Stimulated activated CD8-positive, alpha-beta memory T cell treated with anti-CD3 and anti-CD28 coated beads, Interleukin-15, amount 100 ng/mL, for 48 hours (primary cell): ENCODE data around the gene ABCD2.
"Not testable (repeated sequence)": the region's sequence is repeated elsewhere in the genome, so short reads cannot be mapped to it uniquely, and the experiment has no call there.

Experiments
- DNase-seq, 2 donors: peaks; one replicate each; pipeline ENCODE4 v3.0.0-alpha.2; 2020; ENCODE audit warnings: low read depth in 2 of 2

ABCD2 gene

GRCh38 chr12:39538679-39539104 lies 80.9 kb downstream of the ABCD2 start:
- DNase-seq, result no peak

- no peak for DNase-seq
These were observed 85.7 kb downstream of the ABCD2 start for GRCh38 chr12:39533951-39534350.

- DNase-seq, result no peak
These were observed 87.2 kb downstream of the ABCD2 start for GRCh38 chr12:39532448-39532847.

- no peak for DNase-seq
These were observed 92.6 kb downstream of the ABCD2 start for GRCh38 chr12:39526974-39527373.

- DNase-seq, result not testable (repeated sequence)
These were observed 97.4 kb downstream of the ABCD2 start for GRCh38 chr12:39522167-39522566.

GRCh38 chr12:39510001-39510400 lies 109.6 kb downstream of the ABCD2 start:
- DNase-seq, result no peak

- no peak for DNase-seq
These were observed 114.0 kb downstream of the ABCD2 start for GRCh38 chr12:39505554-39505953.

GRCh38 chr12:39505023-39505422 lies 114.6 kb downstream of the ABCD2 start:
- no peak for DNase-seq

- DNase-seq, result no peak
These were observed 116.2 kb downstream of the ABCD2 start for GRCh38 chr12:39503439-39503838.

- DNase-seq, result no peak
These were observed 116.9 kb downstream of the ABCD2 start for GRCh38 chr12:39502726-39503125.
